Sigmoid colon (tissue), 4 donors: ENCODE results near the gene CCDC68.

ENCODE experiments used
- POLR2AphosphoS5 ChIP-seq, 4 donors: sonication (generic); formaldehyde crosslinking; IDR thresholded peaks; one replicate each; pipeline ENCODE4 v1.6.1; 2017; ENCODE audit warnings: antibody characterized with exemption in 4 of 4
- TF ChIP-seq, protein P1 (sequence below), 4 experiments: fragments of 450-650 bp in 3 of 4; fragments of 200-600 bp in 1 of 4; IDR thresholded peaks; one replicate each; pipeline ENCODE4 v1.5.1; 2016 to 2019; ENCODE audit warnings: antibody characterized with exemption in 4 of 4, mild to moderate bottlenecking in 3 of 4, moderate library complexity in 2 of 4

GRCh38 chr18:54882318-54882717 is 76.9 kb downstream of the CCDC68 start:
- TF ChIP-seq, protein P1, sequence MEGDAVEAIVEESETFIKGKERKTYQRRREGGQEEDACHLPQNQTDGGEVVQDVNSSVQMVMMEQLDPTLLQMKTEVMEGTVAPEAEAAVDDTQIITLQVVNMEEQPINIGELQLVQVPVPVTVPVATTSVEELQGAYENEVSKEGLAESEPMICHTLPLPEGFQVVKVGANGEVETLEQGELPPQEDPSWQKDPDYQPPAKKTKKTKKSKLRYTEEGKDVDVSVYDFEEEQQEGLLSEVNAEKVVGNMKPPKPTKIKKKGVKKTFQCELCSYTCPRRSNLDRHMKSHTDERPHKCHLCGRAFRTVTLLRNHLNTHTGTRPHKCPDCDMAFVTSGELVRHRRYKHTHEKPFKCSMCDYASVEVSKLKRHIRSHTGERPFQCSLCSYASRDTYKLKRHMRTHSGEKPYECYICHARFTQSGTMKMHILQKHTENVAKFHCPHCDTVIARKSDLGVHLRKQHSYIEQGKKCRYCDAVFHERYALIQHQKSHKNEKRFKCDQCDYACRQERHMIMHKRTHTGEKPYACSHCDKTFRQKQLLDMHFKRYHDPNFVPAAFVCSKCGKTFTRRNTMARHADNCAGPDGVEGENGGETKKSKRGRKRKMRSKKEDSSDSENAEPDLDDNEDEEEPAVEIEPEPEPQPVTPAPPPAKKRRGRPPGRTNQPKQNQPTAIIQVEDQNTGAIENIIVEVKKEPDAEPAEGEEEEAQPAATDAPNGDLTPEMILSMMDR (IDR thresholded peaks at IDR 0.05) = no peak
- no peak for TF ChIP-seq POLR2AphosphoS5 (IDR thresholded peaks at IDR 0.05)
